GM19023 (cell line): ENCODE data around the gene ATP9B.

Experiments used
- ATAC-seq: cut with Tn5 transposase; IDR thresholded peaks from one replicate; pipeline ENCODE4 v1.9.1; 2021; ENCODE audit warnings: mild to moderate bottlenecking, moderate library complexity; ENCODE audit not compliant: unreplicated experiment

The ATP9B gene, protein sequence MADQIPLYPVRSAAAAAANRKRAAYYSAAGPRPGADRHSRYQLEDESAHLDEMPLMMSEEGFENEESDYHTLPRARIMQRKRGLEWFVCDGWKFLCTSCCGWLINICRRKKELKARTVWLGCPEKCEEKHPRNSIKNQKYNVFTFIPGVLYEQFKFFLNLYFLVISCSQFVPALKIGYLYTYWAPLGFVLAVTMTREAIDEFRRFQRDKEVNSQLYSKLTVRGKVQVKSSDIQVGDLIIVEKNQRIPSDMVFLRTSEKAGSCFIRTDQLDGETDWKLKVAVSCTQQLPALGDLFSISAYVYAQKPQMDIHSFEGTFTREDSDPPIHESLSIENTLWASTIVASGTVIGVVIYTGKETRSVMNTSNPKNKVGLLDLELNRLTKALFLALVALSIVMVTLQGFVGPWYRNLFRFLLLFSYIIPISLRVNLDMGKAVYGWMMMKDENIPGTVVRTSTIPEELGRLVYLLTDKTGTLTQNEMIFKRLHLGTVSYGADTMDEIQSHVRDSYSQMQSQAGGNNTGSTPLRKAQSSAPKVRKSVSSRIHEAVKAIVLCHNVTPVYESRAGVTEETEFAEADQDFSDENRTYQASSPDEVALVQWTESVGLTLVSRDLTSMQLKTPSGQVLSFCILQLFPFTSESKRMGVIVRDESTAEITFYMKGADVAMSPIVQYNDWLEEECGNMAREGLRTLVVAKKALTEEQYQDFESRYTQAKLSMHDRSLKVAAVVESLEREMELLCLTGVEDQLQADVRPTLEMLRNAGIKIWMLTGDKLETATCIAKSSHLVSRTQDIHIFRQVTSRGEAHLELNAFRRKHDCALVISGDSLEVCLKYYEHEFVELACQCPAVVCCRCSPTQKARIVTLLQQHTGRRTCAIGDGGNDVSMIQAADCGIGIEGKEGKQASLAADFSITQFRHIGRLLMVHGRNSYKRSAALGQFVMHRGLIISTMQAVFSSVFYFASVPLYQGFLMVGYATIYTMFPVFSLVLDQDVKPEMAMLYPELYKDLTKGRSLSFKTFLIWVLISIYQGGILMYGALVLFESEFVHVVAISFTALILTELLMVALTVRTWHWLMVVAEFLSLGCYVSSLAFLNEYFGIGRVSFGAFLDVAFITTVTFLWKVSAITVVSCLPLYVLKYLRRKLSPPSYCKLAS

DNA sequence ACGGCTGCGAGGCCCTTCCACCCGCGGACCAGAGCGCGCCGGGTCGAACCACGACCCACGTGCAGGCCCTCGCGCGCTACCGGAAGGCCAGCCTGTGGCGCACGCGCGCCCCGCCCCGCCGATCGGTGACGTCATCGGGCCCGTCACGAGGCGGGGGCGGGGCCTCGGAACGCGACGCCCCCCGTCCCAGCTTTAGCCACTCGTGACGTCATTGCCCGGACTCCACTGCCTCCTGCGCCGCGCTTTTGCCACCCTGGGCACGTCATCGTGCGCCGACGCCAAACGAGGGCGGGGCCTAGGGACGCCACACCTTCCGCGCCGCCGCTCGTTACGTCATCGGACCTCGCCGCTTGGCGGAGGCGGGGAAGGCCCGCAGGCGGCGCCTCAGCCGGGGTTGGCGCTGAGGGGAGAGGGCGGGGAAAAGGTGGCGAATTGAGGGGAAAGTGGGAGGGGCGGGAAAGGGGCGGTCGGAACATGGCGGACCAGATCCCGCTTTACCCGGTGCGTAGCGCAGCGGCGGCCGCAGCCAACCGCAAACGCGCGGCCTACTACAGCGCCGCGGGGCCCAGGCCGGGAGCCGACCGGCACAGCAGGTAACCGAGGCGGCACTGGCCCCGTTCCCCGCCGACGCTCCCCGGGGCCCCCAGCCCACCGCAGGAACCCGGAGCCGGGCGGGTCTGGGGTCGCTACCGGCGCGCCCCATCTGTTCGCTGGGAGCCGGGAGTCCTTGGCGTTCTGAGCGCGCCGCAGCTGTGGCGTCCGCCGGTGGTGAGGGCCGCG, at the start of gene ATP9B:
Gene ATP9B, plus strand, starts transcription at position 458 of the 780 bp plus-strand sequence. Its CDS starts 17 bp downstream, at position 475.
- ATAC-seq = peak; percentile 83

DNA sequence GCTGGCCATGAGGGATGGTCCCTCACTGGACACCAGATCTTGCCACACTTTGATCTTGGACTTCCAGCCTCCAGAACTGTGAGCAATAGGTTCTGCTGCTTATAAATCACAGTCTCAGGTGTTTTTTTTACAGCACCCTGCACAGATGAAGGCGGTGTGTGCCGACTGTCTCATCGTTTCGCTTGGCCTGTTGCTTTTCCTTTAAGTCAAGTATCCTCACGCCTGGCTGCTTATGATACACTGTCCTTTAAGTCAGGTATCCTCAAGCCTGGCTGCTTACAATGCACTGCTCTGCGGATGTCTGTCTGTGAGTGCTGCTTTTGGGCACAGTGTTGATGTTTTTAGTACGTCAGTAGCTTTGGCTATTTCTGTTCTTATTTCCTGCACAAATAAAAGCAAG, 49.3 kb upstream of the ATP9B start:
- ATAC-seq = no peak

GRCh38 chr18:79022603-79023002, 46.6 kb upstream of the ATP9B start:
- ATAC-seq = no peak

- no peak for ATAC-seq
These were observed 42.7 kb upstream of the ATP9B start for GRCh38 chr18:79026491-79026890.

GRCh38 chr18:79030680-79031079, 38.5 kb upstream of the ATP9B start:
- ATAC-seq = no peak

DNA sequence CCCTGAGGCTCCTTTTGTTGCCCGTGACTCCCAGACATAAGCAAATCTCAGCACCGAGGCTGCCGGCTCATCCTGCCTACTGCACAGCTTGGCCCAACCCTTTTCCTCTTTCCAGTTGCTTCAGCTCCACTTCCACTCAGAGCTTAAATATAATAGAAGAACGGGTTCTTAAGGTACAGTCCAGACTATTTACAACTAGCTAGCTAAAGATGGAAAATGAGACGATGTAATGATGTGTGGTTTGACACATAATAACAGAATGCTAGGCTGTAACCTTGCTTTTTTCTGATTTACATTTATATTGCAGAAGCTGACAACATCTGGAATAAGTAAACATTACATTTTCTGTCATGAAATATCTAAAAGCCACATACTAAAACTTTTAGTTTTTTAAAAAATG, 26.9 kb upstream of the ATP9B start:
- ATAC-seq = no peak

- ATAC-seq = no peak
These were observed 25.9 kb upstream of the ATP9B start for GRCh38 chr18:79043288-79043687.

GRCh38 chr18:79046522-79046921, 22.7 kb upstream of the ATP9B start:
- ATAC-seq = no peak

GRCh38 chr18:79047556-79048244, 21.5 kb upstream of the ATP9B start:
- no peak for ATAC-seq

DNA sequence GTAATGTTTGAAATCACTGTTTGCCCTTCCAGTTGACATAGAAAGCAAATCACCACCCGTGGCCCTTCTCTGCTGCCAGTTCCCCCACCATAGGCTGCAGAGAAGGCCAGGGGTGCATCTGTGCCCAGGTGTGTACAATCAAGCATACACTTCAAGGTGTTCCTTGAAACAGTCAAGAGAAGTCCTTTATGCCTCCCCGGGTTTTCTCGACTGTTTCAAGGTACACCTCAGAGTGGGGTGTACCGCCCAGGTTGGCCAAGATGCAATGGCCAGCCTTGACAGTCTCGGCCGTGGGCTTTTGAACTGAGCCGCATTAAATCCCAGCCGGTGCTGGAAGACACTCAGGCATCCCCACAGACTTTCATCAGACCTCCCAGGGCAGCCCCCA, 21.0 kb upstream of the ATP9B start:
- ATAC-seq = no peak

GRCh38 chr18:79049506-79049905, 19.7 kb upstream of the ATP9B start:
- ATAC-seq = no peak

DNA sequence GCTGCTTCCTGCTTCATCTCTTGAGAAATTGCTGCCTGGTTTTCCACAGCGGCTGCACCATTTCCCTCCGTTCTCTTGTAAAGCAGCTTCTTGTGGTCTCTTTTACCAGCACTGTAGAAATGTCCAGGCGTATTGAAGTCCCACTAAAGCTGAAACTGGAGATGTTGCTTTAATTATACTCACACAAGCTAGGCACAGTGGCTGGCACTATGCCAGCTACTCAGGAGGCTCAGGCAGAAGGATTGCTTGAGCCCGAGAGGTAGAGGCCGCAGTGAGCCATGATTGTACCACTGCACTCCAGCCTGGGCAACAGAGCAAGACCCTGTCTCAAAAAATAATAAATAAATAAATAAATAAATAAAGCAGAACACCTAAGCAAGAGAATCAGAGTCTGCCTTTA, 19.2 kb upstream of the ATP9B start:
- no peak for ATAC-seq

DNA sequence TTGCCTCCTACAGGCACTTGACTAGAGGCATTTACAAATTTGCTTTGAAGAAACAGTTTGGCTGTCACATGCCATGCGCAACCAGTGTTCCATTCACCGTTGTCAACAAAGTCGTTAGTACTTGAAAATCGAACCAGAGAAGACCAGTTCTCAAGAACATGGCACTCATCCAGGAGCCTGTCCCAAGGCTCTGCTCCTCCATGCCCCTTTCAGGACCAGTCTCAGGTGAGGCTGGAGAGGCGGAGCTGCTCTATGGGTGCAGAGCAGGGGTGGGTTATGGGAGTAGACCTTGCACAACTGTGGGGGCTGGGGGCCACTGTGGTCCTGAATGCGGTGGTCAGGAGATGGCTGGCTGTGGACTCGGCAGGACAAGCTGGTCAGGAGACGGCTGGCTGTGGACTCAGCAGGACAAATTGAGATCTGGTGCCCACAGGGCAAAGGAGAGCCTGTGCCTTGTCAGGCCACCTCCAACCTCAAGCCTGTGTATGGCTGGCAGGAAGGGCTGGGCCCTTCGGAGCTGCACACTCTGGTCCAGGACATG, 12.3 kb upstream of the ATP9B start:
- no peak for ATAC-seq

DNA sequence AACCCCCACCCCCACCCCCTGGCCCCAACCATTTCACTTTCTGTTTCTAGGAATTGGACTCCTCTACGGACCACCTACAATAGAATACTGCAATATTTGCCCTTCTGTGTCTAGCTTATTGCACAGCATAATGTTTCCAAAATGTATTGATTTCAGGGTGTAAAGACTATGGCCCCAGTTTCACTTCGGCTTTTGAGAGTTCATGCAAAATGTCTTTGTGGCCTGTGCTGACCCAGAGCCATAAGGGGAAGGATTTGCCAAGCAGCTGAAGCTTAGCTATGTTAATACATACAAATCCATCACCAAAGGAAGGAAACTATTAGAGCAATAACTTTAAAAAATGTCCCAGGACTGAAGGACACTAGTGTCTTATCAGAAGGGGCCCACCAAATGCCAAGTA, 11.2 kb upstream of the ATP9B start:
- ATAC-seq = peak; percentile 65

- no peak for ATAC-seq
These were observed 6.4 kb upstream of the ATP9B start for GRCh38 chr18:79062806-79063205.

DNA sequence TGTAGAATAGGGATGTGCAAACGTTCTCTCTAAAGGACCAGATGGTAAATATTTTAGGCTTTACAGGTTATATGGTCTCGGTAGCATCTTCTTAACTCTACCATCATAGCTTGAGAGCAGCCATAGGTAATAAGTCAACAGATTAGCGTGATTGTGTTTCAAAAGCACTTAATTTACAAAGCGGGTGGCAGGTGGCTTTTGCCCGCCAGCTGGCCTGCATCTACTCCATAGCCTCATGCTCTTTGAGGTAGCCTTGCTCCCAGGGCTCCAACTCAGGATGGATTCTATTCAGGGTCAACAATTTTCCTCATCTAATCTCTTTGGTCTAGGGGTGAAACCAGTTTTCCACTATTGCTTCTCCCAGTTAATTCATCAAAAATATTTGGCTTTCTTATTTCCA, 5.0 kb upstream of the ATP9B start:
- ATAC-seq = no peak

DNA sequence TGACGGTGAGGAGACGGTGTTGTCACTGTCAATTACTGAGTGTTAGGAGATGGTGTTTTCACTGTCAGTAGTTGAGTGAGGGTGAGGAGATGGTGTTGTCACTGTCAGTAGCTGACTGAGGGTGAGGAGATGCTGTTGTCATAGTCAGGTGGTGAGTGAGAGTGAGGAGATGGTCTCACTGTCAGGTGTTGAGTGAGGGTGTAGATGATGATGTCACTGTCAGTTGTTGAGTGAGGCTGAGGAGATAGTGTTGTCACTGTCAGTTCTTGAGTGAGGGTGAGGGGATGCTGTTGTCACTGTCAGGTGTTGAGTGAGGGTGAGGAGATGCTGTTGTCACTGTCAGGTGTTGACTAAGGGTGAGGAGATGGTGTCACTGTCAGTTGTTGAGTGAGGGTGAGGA, 3.4 kb upstream of the ATP9B start:
- no peak for ATAC-seq

- ATAC-seq = no peak
These were observed 1.6 kb upstream of the ATP9B start for GRCh38 chr18:79067611-79068010.

DNA sequence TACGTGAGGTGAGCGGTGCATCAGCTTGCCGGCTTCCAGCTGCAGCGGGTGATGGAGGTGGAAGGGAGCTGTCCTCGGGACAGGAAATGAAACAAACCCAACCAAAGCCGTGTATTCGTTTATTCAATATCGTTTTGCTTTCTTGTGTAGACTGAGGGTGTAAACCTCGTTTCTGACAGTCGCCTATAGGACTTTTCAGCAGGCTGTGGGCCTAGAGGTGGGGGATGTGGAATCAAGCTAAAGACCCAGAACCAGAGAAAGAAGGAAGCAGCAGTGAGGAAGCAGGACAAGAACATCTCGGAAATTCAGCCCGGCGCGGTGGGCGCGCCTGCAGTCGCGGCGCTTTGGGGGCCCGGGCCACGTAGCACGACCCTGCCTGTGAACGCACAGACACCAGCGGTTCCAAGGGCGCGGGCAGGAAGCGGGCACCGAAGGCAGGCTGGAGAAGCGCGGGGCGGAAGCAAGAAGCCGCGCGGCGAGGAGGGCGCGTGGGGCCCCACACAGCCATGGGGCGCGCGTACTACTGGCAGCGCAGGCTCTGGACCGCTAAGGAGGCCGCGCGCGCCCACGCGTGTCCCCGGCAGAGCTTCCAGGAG, 755 bp upstream of the ATP9B start:
- peak; percentile 1 for ATAC-seq
